HCT116 (cell line): ENCODE results near the gene TBC1D14. TPM values are rescaled to one million over a fixed set of nuclear protein-coding genes. Genes with fewer than 3 reads are reported as not detected.

ENCODE experiments used
- ATAC-seq: fragments of 200-7000 bp; cut with Tn5 transposase; 2 replicates; pipeline ENCODE4 v1.9.1; 2020; ENCODE audit warnings: mild to moderate bottlenecking, moderate library complexity
- BruUV-seq: library from RNA; stranded (reverse); fragments of 400-500 nt; replicated peaks from 2 replicates; lab custom pipeline; 2021; lab: Mats Ljungman, UMichigan
- CTCF ChIA-PET: fragments of 300-600 bp; sonication (Branson Sonifier 250); formaldehyde crosslinking; loops from one replicate; lab custom pipeline; 2021; ENCODE audit warnings: antibody characterized with exemption; lab: Charles Lee
- POLR2A ChIA-PET: fragments of 300-600, 350-600 bp; sonication (Branson Sonifier 250); formaldehyde crosslinking; loops from one replicate; lab custom pipeline; 2021; ENCODE audit warnings: antibody characterized with exemption; lab: Charles Lee
- RAD21 ChIA-PET, 2 experiments: fragments of 300-600 bp; sonication (Branson Sonifier 250); formaldehyde crosslinking; loops; one replicate each; lab custom pipeline; 2023; ENCODE audit warnings: low total read pairs in 2 of 2; ENCODE audit not compliant: uncharacterized antibody in 2 of 2, unreplicated experiment in 2 of 2, low non-redundant PET in 1 of 2; lab: Charles Lee
- DNase-seq: peaks from one replicate; pipeline ENCODE4 v3.0.0-alpha.2; 2010; ENCODE audit warnings: low read depth, low spot score
- H2AFZ ChIP-seq: fragments of 200-600 bp; shearing (Covaris generic), sonication (generic); 2 replicates; pipeline ENCODE4 v1.6.1; 2017; ENCODE audit warnings: low read depth, mixed run types, mixed read lengths, antibody characterized with exemption, low read length; ENCODE audit not compliant: poor library complexity, severe bottlenecking
- H3K27ac ChIP-seq: 2 replicates; pipeline ENCODE4 v1.5.1; 2012; ENCODE audit warnings: low read depth, low read length
- H3K27me3 ChIP-seq: fragments of 200-600 bp; sonication (generic); 2 replicates; pipeline ENCODE4 v1.6.1; 2016; ENCODE audit warnings: mixed run types, low read length, mixed read lengths; ENCODE audit not compliant: insufficient read depth
- H3K36me3 ChIP-seq, 2 experiments: fragments of 200-500 bp in 1 of 2; fragments of 200-600 bp in 1 of 2; sonication (Bioruptor generic) in 1 of 2; sonication (generic) in 1 of 2; 2 replicates each; pipeline versions ENCODE4 v1.5.1 to v1.6.1; 2014 to 2016; ENCODE audit warnings: low read length in 2 of 2, inconsistent platforms in 1 of 2, mixed read lengths in 1 of 2, mixed run types in 1 of 2; ENCODE audit not compliant: insufficient read depth in 2 of 2, control insufficient read depth in 1 of 2
- H3K4me1 ChIP-seq, 2 experiments: fragments of 200-600 bp in 1 of 2; sonication (generic) in 1 of 2; 2 replicates each; pipeline versions ENCODE4 v1.5.1 to v1.6.1; 2012 to 2017; ENCODE audit warnings: low read length in 2 of 2, inconsistent platforms in 1 of 2, mild to moderate bottlenecking in 1 of 2, mixed read lengths in 1 of 2, mixed run types in 1 of 2, moderate library complexity in 1 of 2; ENCODE audit not compliant: insufficient read depth in 2 of 2, control insufficient read depth in 1 of 2
- H3K4me2 ChIP-seq: fragments of 200-600 bp; sonication (generic); 2 replicates; pipeline ENCODE4 v1.6.1; 2017; ENCODE audit warnings: mixed run types, low read length, mixed read lengths
- H3K4me3 ChIP-seq, 2 experiments: fragments of 200-600 bp in 1 of 2; sonication (generic) in 1 of 2; replicated peaks in 1 of 2; 2 replicates each; pipeline ENCODE4 v1.5.1; 2011 to 2016; ENCODE audit warnings: low read length in 2 of 2, control low read depth in 1 of 2, low read depth in 1 of 2, mild to moderate bottlenecking in 1 of 2, mixed read lengths in 1 of 2, mixed run types in 1 of 2
- H3K79me2 ChIP-seq: fragments of 200-600 bp; sonication (generic); 2 replicates; pipeline ENCODE4 v1.6.1; 2017; ENCODE audit warnings: mild to moderate bottlenecking, mixed run types, low read length, moderate library complexity, mixed read lengths; ENCODE audit not compliant: insufficient read depth
- H3K9ac ChIP-seq: fragments of 200-600 bp; sonication (generic); 2 replicates; pipeline ENCODE4 v1.6.1; 2016; ENCODE audit warnings: low read length, mixed read lengths
- H3K9me2 ChIP-seq: fragments of 200-600 bp; sonication (generic), shearing (Covaris generic); 2 replicates; pipeline ENCODE4 v1.6.1; 2017; ENCODE audit warnings: mixed run types, mild to moderate bottlenecking, moderate library complexity; ENCODE audit not compliant: insufficient read depth
- H3K9me3 ChIP-seq, 2 experiments: fragments of 200-500 bp in 1 of 2; fragments of 200-600 bp in 1 of 2; sonication (Bioruptor generic) in 1 of 2; sonication (generic) in 1 of 2; 2 replicates each; pipeline ENCODE4 v1.6.1; 2014 to 2017; ENCODE audit warnings: low read length in 2 of 2, mixed read lengths in 2 of 2, inconsistent platforms in 1 of 2, low read depth in 1 of 2, mild to moderate bottlenecking in 1 of 2, mixed run types in 1 of 2, moderate library complexity in 1 of 2; ENCODE audit not compliant: control insufficient read depth in 1 of 2, insufficient read depth in 1 of 2
- H4K20me1 ChIP-seq: fragments of 200-600 bp; sonication (generic), shearing (Covaris generic); 2 replicates; pipeline ENCODE4 v1.6.1; 2017; ENCODE audit warnings: mixed run types, mild to moderate bottlenecking, moderate library complexity; ENCODE audit not compliant: insufficient read depth
- ATF3 ChIP-seq: IDR thresholded peaks from 2 replicates; pipeline ENCODE4 v1.6.1; 2012
- CBX3 ChIP-seq: IDR thresholded peaks from 2 replicates; pipeline ENCODE4 v1.6.1; 2012; ENCODE audit warnings: low read depth
- EGR1 ChIP-seq: IDR thresholded peaks from 2 replicates; pipeline ENCODE4 v1.6.1; 2012; ENCODE audit warnings: low read depth
- ELF1 ChIP-seq: IDR thresholded peaks from 2 replicates; pipeline ENCODE4 v1.6.1; 2012; ENCODE audit warnings: low read depth, borderline replicate concordance
- SIN3A ChIP-seq: IDR thresholded peaks from 2 replicates; pipeline ENCODE4 v1.6.1; 2012; ENCODE audit warnings: low read depth
- SP1 ChIP-seq: IDR thresholded peaks from 2 replicates; pipeline ENCODE4 v1.6.1; 2012; ENCODE audit warnings: low read depth
- TCF7L2 ChIP-seq: IDR thresholded peaks from 2 replicates; pipeline ENCODE4 v1.7.0; 2011; ENCODE audit warnings: borderline replicate concordance, inconsistent platforms; ENCODE audit not compliant: insufficient read depth, insufficient read length; ENCODE audit errors: extremely low read depth
- intact Hi-C: fragments of 100-400 bp; cut with micrococcal nuclease; formaldehyde crosslinking; loops from 2 replicates; pipeline ENCODE4 v1.10.0; 2022
- total RNA-seq: library from RNA; stranded (reverse); gene quantifications from one replicate; pipeline ENCODE4 v1.2.1, GENCODE V29; 2021; ENCODE audit not compliant: unreplicated experiment
- TF ChIP-seq, protein P1 (sequence below): IDR thresholded peaks from 2 replicates; pipeline ENCODE4 v1.6.1; 2012
- TF ChIP-seq, protein P2 (sequence below), 3 experiments: fragments of 200-600 bp in 1 of 3; sonication (generic) in 1 of 3; IDR thresholded peaks in 2 of 3; conservative IDR thresholded peaks in 1 of 3; 2 replicates each; pipeline ENCODE4 v1.5.1; 2012 to 2017; ENCODE audit warnings: low read depth in 2 of 3, low read length in 2 of 3, antibody characterized with exemption in 1 of 3, borderline replicate concordance in 1 of 3, control low read depth in 1 of 3, mild to moderate bottlenecking in 1 of 3, mixed read lengths in 1 of 3, mixed run types in 1 of 3, moderate library complexity in 1 of 3; ENCODE audit not compliant: insufficient read depth in 1 of 3

Gene TBC1D14
- total RNA-seq, 1 experiment from 2014 or later, result 62.9 TPM

DNA sequence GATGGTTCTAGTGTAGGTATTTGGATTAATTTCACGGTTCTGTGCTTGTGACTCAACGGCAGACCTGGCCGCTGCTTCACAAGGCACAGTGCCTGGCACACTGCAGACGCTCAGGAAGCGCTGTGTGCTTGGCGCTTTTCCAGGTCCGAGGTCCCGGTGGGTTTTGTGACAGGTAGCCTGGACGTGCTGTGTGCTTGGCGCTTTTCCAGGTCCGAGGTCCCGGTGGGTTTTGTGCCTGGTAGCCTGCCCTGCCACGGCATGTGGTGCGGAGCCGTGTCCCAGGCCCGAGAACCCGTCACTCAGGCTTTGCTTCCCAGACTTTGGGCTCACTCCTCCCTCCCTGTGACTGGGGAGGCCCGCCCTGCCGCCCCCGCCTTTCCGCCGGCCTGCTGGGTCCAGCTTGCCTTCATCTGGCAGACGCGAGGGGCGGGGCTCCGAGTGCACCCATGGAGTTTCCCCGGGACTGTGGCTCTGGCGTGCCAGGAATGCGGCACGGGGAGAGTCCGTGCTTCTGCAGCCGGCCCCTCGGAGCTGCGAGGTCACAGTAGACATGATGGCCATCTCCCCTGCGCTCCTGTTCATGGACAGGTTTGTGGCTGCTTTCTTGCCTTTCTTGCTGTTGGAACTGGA lies 44.2 kb downstream of the TBC1D14 start:
- POLR2A ChIA-PET, result no interaction called here
- intact Hi-C loops, result loop anchor here (5.0 kb wide), 1 partner anchor 37 kb away; no protein-coding TSS in a partner anchor
- no TSS peak for BruUV-seq
- no peaks in the 10 kb centered on the region for H3K9me3 ChIP-seq
- CTCF ChIA-PET, result interaction anchor here (1.0 kb wide), 1 partner anchor 20 kb away, joined by 3 read pairs; no protein-coding TSS in a partner anchor
- no peaks in the 10 kb centered on the region for H3K27me3 ChIP-seq
- H3K9ac ChIP-seq, result peak overlapping the region; percentile 68
- peaks cover 21 to 38% of the 10 kb centered on the region in 2 experiments; a peak in 3 of 4 replicates for H3K4me1 ChIP-seq
- H3K4me3 ChIP-seq, result peak overlapping the region; percentile 34 to 62
- TF ChIP-seq SIN3A, result no peak
- TF ChIP-seq ATF3, result no peak
- TF ChIP-seq, protein P1, sequence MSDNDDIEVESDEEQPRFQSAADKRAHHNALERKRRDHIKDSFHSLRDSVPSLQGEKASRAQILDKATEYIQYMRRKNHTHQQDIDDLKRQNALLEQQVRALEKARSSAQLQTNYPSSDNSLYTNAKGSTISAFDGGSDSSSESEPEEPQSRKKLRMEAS, result peak; percentile 97
- peak; percentile 87 for TF ChIP-seq CBX3
- no peak for TF ChIP-seq ELF1
- TF ChIP-seq SP1, result peak; percentile 25; the same call in 1 of the 2 replicates
- TF ChIP-seq, protein P2, sequence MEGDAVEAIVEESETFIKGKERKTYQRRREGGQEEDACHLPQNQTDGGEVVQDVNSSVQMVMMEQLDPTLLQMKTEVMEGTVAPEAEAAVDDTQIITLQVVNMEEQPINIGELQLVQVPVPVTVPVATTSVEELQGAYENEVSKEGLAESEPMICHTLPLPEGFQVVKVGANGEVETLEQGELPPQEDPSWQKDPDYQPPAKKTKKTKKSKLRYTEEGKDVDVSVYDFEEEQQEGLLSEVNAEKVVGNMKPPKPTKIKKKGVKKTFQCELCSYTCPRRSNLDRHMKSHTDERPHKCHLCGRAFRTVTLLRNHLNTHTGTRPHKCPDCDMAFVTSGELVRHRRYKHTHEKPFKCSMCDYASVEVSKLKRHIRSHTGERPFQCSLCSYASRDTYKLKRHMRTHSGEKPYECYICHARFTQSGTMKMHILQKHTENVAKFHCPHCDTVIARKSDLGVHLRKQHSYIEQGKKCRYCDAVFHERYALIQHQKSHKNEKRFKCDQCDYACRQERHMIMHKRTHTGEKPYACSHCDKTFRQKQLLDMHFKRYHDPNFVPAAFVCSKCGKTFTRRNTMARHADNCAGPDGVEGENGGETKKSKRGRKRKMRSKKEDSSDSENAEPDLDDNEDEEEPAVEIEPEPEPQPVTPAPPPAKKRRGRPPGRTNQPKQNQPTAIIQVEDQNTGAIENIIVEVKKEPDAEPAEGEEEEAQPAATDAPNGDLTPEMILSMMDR (IDR thresholded peaks at IDR 0.05 in 2 of 3, conservative IDR thresholded peaks at IDR 0.05 in 1 of 3; ENCODE audit: borderline replicate concordance in 1 of 3, insufficient read depth in 1 of 3, low read depth in 2 of 3, low read length in 2 of 3), result no peak
- peak; percentile 99 for TF ChIP-seq EGR1
- TF ChIP-seq TCF7L2, result peak; percentile 42
- H3K27ac ChIP-seq, result peak overlapping the region; percentile 68
- H3K9me2 ChIP-seq, result no peaks in the 10 kb centered on the region
- RAD21 ChIA-PET, result no interaction called here
- H3K79me2 ChIP-seq, result peaks cover 55% of the 10 kb centered on the region
- H4K20me1 ChIP-seq, result no peaks in the 10 kb centered on the region
- ATAC-seq (peak; percentile 89), DNase-seq (peak; percentile 54)
- no peaks in the 10 kb centered on the region for H3K36me3 ChIP-seq
- H2AFZ ChIP-seq, result no peak overlapping the region
- H3K4me2 ChIP-seq, result peak overlapping the region; percentile 93
